OCI-LY3 (cell line): ENCODE data around the gene IFNA16.
"Not testable (repeated sequence)": the region's sequence is repeated elsewhere in the genome, so short reads cannot be mapped to it uniquely, and the experiment has no call there.

Source experiments
- H2AFZ ChIP-seq: fragments of 200-600, 300-600 bp; shearing (Covaris generic); 2 replicates; pipeline ENCODE4 v1.6.0; 2014; ENCODE audit warnings: antibody characterized with exemption, low read depth, low read length
- H3K27ac ChIP-seq: fragments of 200-600, 300-600 bp; sonication (generic); 2 replicates; pipeline ENCODE4 v1.5.1; 2014; ENCODE audit warnings: mild to moderate bottlenecking, low read length, moderate library complexity, mixed read lengths
- H3K27me3 ChIP-seq: fragments of 200-600, 300-600 bp; sonication (generic); 2 replicates; pipeline ENCODE4 v1.6.1; 2014; ENCODE audit warnings: low read depth, low read length, mixed read lengths
- H3K36me3 ChIP-seq: fragments of 200-600, 300-600 bp; sonication (generic); replicated peaks from 2 replicates; pipeline ENCODE3; 2014; ENCODE audit warnings: low read depth, low read length, mixed read lengths
- H3K4me1 ChIP-seq: fragments of 300-600, 200-600 bp; sonication (generic); 2 replicates; pipeline ENCODE4 v1.6.1; 2014; ENCODE audit warnings: low read length, mixed read lengths
- H3K4me2 ChIP-seq: fragments of 200-600, 300-600 bp; sonication (generic); 2 replicates; pipeline ENCODE4 v1.6.1; 2014; ENCODE audit warnings: low read length, mixed read lengths
- H3K4me3 ChIP-seq: fragments of 300-600, 200-600 bp; sonication (generic); 2 replicates; pipeline ENCODE4 v1.5.1; 2014; ENCODE audit warnings: antibody characterized with exemption, mild to moderate bottlenecking, low read length, moderate library complexity
- H3K79me2 ChIP-seq: fragments of 300-600, 200-600 bp; shearing (Covaris generic); 2 replicates; pipeline ENCODE4 v1.6.1; 2014; ENCODE audit warnings: mild to moderate bottlenecking, low read length, mixed read lengths
- H3K9ac ChIP-seq: fragments of 300-600, 200-600 bp; shearing (Covaris generic); 2 replicates; pipeline ENCODE4 v1.6.0; 2014; ENCODE audit warnings: mild to moderate bottlenecking, low read length, moderate library complexity
- H3K9me3 ChIP-seq: fragments of 200-600, 300-600 bp; shearing (Covaris generic); 2 replicates; pipeline ENCODE4 v1.6.1; 2014; ENCODE audit warnings: low read length, mixed read lengths; ENCODE audit not compliant: insufficient read depth
- H4K20me1 ChIP-seq: fragments of 200-600, 300-600 bp; sonication (generic); 2 replicates; pipeline ENCODE4 v1.6.1; 2016; ENCODE audit warnings: low read length, mixed read lengths; ENCODE audit not compliant: insufficient read depth
- CTCF ChIP-seq: fragments of 200-600, 300-600 bp; sonication (generic); IDR thresholded peaks from 2 replicates; pipeline ENCODE4 v1.5.1; 2014; ENCODE audit warnings: antibody characterized with exemption, low read length, low read depth
- EZH2phosphoT487 ChIP-seq: fragments of 200-600 bp; shearing (Covaris generic); IDR thresholded peaks from 2 replicates; pipeline ENCODE4 v1.6.1; 2018; ENCODE audit warnings: antibody characterized with exemption, mixed run types, low read depth

The IFNA16 gene

GRCh38 chr9:21235468-21236359 lies 18.6 kb upstream of the IFNA16 start:
- not testable (repeated sequence) for H2AFZ ChIP-seq
- H3K4me2 ChIP-seq = peak overlapping the region; percentile 41

GRCh38 chr9:21234153-21234687 lies 17.1 kb upstream of the IFNA16 start:
- Histone ChIP-seq H3K4me3 (no peak overlapping the region), H3K4me2 (no peak overlapping the region), H4K20me1 (no peaks in the 10 kb centered on the region; the same call in 1 of the 2 replicates), H3K27me3 (peaks cover 29% of the 10 kb centered on the region), H3K9ac (no peak overlapping the region), H2AFZ (no peak overlapping the region), H3K4me1 (peaks cover 11% of the 10 kb centered on the region; the same call in 1 of the 2 replicates), H3K79me2 (no peaks in the 10 kb centered on the region), H3K9me3 (no peaks in the 10 kb centered on the region), H3K36me3 (no peaks in the 10 kb centered on the region), H3K27ac (no peak overlapping the region)
- TF ChIP-seq CTCF (no peak), EZH2phosphoT487 (no peak)

More at GRCh38 chr9:21235468-21236359, 18.6 kb upstream of the IFNA16 start:
- not testable (repeated sequence) for H4K20me1 ChIP-seq, H3K79me2 ChIP-seq, H3K9me3 ChIP-seq, H3K27ac ChIP-seq, H3K9ac ChIP-seq, H3K36me3 ChIP-seq, H3K4me3 ChIP-seq
- peak; percentile 78 for TF ChIP-seq CTCF
- H3K4me1 ChIP-seq = peaks cover 20% of the 10 kb centered on the region
- peaks cover 38% of the 10 kb centered on the region for H3K27me3 ChIP-seq

GRCh38 chr9:21233258-21233657 lies 16.1 kb upstream of the IFNA16 start:
- Histone ChIP-seq H2AFZ (no peak overlapping the region), H3K27me3 (peaks cover 23% of the 10 kb centered on the region), H3K4me1 (peaks cover 11% of the 10 kb centered on the region; the same call in 1 of the 2 replicates), H3K36me3 (no peaks in the 10 kb centered on the region), H4K20me1 (no peaks in the 10 kb centered on the region; the same call in 1 of the 2 replicates), H3K4me3 (no peak overlapping the region), H3K79me2 (no peaks in the 10 kb centered on the region), H3K9me3 (no peaks in the 10 kb centered on the region), H3K9ac (no peak overlapping the region), H3K4me2 (no peak overlapping the region), H3K27ac (no peak overlapping the region)
- TF ChIP-seq CTCF = no peak
- no peak for TF ChIP-seq EZH2phosphoT487

GRCh38 chr9:21228122-21228521 lies 11.0 kb upstream of the IFNA16 start, which contains the start of gene IFNA17:
Gene IFNA17, minus strand, starts transcription at chr9:21228222. Its CDS starts 49 bp downstream, at chr9:21228173.
- H4K20me1 ChIP-seq = no peaks in the 10 kb centered on the region
- H3K9ac ChIP-seq = no peak within 1 kb of the TSS
- H3K36me3 ChIP-seq = no peaks in the 10 kb centered on the region
- no peaks in the 10 kb centered on the region for H3K4me1 ChIP-seq
- H3K27me3 ChIP-seq = peaks cover 15% of the 10 kb centered on the region; the same call in 1 of the 2 replicates
- no peak within 1 kb of the TSS for H2AFZ ChIP-seq
- H3K27ac ChIP-seq = no peak within 1 kb of the TSS
- H3K79me2 ChIP-seq = no peaks in the 10 kb centered on the region
- no peaks in the 10 kb centered on the region for H3K9me3 ChIP-seq
- no peak within 1 kb of the TSS for H3K4me3 ChIP-seq
- H3K4me2 ChIP-seq = no peak within 1 kb of the TSS
- TF ChIP-seq CTCF = no peak
- TF ChIP-seq EZH2phosphoT487 = no peak
